Choroid plexus epithelial cell (primary cell): ENCODE data around the gene CHMP1A.

Experiments
- DNase-seq: peaks from one replicate; pipeline ENCODE4 v3.0.0-alpha.2; 2010; ENCODE audit warnings: low read depth
- H3K4me3 ChIP-seq: 2 replicates; pipeline ENCODE4 v1.5.1; 2011; ENCODE audit warnings: low read depth, mild to moderate bottlenecking, control low read depth, low read length, moderate library complexity
- CTCF ChIP-seq: conservative IDR thresholded peaks from 2 replicates; pipeline ENCODE4 v1.5.1; 2011; ENCODE audit warnings: low read depth, mild to moderate bottlenecking, control low read depth, inconsistent platforms, low read length, moderate library complexity

CHMP1A gene

GRCh38 chr16:89629827-89630610, 27.5 kb downstream of the CHMP1A start:
- TF ChIP-seq CTCF: no peak
- no peak for DNase-seq
- no peak overlapping the region for H3K4me3 ChIP-seq

- DNase-seq: no peak
- TF ChIP-seq CTCF: no peak
- H3K4me3 ChIP-seq: no peak overlapping the region
These were observed 32.4 kb downstream of the CHMP1A start for GRCh38 chr16:89624777-89625761.

- H3K4me3 ChIP-seq: no peak overlapping the region
- no peak for TF ChIP-seq CTCF
- DNase-seq: peak; percentile 53
These were observed 33.8 kb downstream of the CHMP1A start for GRCh38 chr16:89623511-89624261.

GRCh38 chr16:89621698-89622409, 35.7 kb downstream of the CHMP1A start:
- TF ChIP-seq CTCF: no peak
- no peak for DNase-seq
- H3K4me3 ChIP-seq: no peak overlapping the region

- DNase-seq: no peak
- TF ChIP-seq CTCF: no peak
These were observed 36.3 kb downstream of the CHMP1A start for GRCh38 chr16:89621136-89621697.

GRCh38 chr16:89620406-89620841, 37.1 kb downstream of the CHMP1A start:
- DNase-seq: no peak
- no peak overlapping the region for H3K4me3 ChIP-seq
- no peak for TF ChIP-seq CTCF

More at GRCh38 chr16:89621136-89621697, 36.3 kb downstream of the CHMP1A start:
- no peak overlapping the region for H3K4me3 ChIP-seq
